Common myeloid progenitor, CD34-positive (primary cell): ENCODE measurements around the gene KRTAP5-7.

Experiments
- CTCF ChIA-PET: fragments of 350-600 bp; sonication (Branson Sonifier 250); formaldehyde crosslinking; loops from one replicate; lab custom pipeline; 2021; ENCODE audit warnings: antibody characterized with exemption; lab: Charles Lee
- POLR2A ChIA-PET: fragments of 350-600 bp; sonication (Branson Sonifier 250); formaldehyde crosslinking; loops from one replicate; lab custom pipeline; 2021; ENCODE audit warnings: antibody characterized with exemption; lab: Charles Lee
- DNase-seq, 3 donors: peaks; one replicate each; pipeline versions ENCODE4 v3.0.0 to v3.0.0-alpha.2; 2013
- H3K27ac ChIP-seq, 2 experiments: 1 replicate in 1 of 2; 2 replicates in 1 of 2; pipeline ENCODE4 v1.7.0; 2013; ENCODE audit warnings: inconsistent platforms in 2 of 2, low read length in 2 of 2, mild to moderate bottlenecking in 2 of 2, low read depth in 1 of 2, moderate library complexity in 1 of 2; ENCODE audit not compliant: severe bottlenecking in 2 of 2, insufficient read depth in 1 of 2, poor library complexity in 1 of 2
- H3K27me3 ChIP-seq, 5 experiments: replicated peaks in 2 of 5; 1 replicate in 3 of 5; 2 replicates in 2 of 5; pipeline versions ENCODE4 v1.6.1 to v1.7.0; 2013; ENCODE audit warnings: low read length in 4 of 5, mild to moderate bottlenecking in 2 of 5, moderate library complexity in 2 of 5, inconsistent platforms in 1 of 5; ENCODE audit not compliant: insufficient read depth in 5 of 5, control insufficient read depth in 4 of 5
- H3K36me3 ChIP-seq, 4 experiments: 1 replicate in 2 of 4; 2 replicates in 2 of 4; pipeline versions ENCODE4 v1.6.1 to v1.7.0; 2013; ENCODE audit warnings: low read length in 3 of 4, control low read depth in 1 of 4, mild to moderate bottlenecking in 1 of 4; ENCODE audit not compliant: control insufficient read depth in 4 of 4, insufficient read depth in 4 of 4
- H3K4me1 ChIP-seq, 4 experiments: 1 replicate in 3 of 4; 2 replicates in 1 of 4; pipeline versions ENCODE4 v1.6.1 to v1.7.1; 2013; ENCODE audit warnings: low read length in 3 of 4, mild to moderate bottlenecking in 3 of 4, control low read depth in 1 of 4, inconsistent platforms in 1 of 4, moderate library complexity in 1 of 4; ENCODE audit not compliant: control insufficient read depth in 4 of 4, insufficient read depth in 4 of 4; ENCODE audit errors: control extremely low read depth in 1 of 4
- H3K4me3 ChIP-seq, 7 experiments: 1 replicate in 4 of 7; 2 replicates in 3 of 7; pipeline versions ENCODE4 v1.5.1 to v1.7.0; 2013; ENCODE audit warnings: mild to moderate bottlenecking in 7 of 7, low read length in 6 of 7, moderate library complexity in 6 of 7, inconsistent platforms in 2 of 7, low read depth in 2 of 7, control low read depth in 1 of 7; ENCODE audit not compliant: insufficient read depth in 4 of 7, control insufficient read depth in 1 of 7; ENCODE audit errors: extremely low read depth in 1 of 7
- H3K9me3 ChIP-seq, 5 experiments: 1 replicate in 4 of 5; 2 replicates in 1 of 5; pipeline versions ENCODE4 v1.6.1 to v1.7.1; 2013; ENCODE audit warnings: low read length in 4 of 5, mild to moderate bottlenecking in 2 of 5, inconsistent platforms in 1 of 5, low read depth in 1 of 5, moderate library complexity in 1 of 5; ENCODE audit not compliant: control insufficient read depth in 4 of 5, insufficient read depth in 2 of 5; ENCODE audit errors: control extremely low read depth in 1 of 5
- WGBS: methylation state at CpG from one replicate; pipeline ENCODE4 v1.1.5; 2013; ENCODE audit not compliant: insufficient coverage; 5-methylcytosine and 5-hydroxymethylcytosine counted together

KRTAP5-7 gene

DNA sequence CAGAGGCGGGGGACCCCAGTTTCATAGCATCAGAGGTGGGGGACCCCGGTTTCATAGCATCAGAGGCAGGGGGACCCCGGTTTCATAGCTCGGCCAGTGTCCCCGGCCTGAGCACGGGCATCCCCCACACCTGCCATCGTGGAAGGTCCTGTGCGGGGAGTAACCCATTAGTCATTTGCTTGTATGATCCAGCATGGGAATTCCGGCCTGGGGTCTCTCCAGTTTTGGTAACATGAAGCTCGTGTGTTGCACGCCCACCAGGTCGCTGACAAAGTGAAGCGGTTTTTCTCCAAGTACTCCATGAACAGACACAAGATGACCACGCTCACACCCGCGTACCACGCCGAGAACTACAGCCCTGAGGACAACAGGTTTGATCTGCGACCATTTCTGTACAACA is 29.0 kb upstream of the KRTAP5-7 start:
- WGBS: 97% methylated on average over 19 of the region's 19 CpGs
- CTCF ChIA-PET: no interaction called here
- no peak for DNase-seq
- Histone ChIP-seq H3K27me3 (no peaks in the 10 kb centered on the region), H3K4me3 (no peak overlapping the region), H3K36me3 (peaks cover 20 to 83% (median 63%) of the 10 kb centered on the region in 4 experiments), H3K9me3 (no peaks in the 10 kb centered on the region), H3K27ac (no peak overlapping the region), H3K4me1 (no peaks in the 10 kb centered on the region)
- POLR2A ChIA-PET: no interaction called here

DNA sequence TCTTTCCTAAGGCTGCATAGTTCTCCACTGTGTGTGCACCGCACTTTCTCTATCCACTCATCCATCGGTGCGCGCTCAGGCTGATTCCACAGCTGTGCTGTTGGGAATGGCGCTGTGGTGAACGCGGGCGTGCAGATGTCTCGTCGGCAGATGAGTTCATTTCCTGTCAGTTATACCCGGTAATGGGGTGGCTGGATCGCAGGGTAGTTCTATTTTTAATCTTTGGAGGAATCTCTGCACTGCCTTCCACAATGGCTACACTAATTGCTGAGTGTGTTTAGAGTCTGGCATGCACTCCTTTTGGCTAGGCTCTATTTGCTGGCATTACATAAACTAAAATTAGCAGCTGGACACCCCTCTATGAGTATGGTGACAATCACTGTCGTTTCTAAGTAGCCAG is 27.9 kb upstream of the KRTAP5-7 start:
- H3K27ac ChIP-seq: no peak overlapping the region
- 95% methylated on average over 10 of the region's 13 CpGs for WGBS

DNA sequence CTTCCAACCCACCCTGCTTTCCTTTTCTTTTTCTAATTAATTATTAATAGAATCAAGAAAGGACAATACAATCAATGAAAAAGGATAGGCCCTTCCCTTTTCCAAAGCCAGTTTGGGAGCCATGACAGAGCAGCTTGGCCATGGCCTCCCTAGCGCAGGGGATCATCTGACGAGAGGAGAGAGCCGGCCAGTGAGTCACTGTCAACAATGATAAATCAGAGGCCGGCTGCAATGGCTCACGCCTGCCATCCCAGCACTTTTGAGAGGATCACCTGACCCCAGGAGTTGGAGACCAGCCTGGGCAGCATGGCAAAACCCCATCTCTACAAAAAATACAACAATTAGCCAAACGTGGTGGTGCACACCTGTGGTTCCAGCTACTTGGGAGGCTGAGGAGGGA is 27.5 kb upstream of the KRTAP5-7 start:
- ChIA-PET POLR2A (no interaction called here), CTCF (no interaction called here)
- Histone ChIP-seq H3K36me3 (peaks cover 18 to 86% (median 60%) of the 10 kb centered on the region in 4 experiments), H3K4me3 (no peak overlapping the region), H3K27ac (no peak overlapping the region), H3K27me3 (no peaks in the 10 kb centered on the region), H3K9me3 (no peaks in the 10 kb centered on the region), H3K4me1 (no peaks in the 10 kb centered on the region)
- no peak for DNase-seq
- 98% methylated on average over 5 of the region's 6 CpGs for WGBS

More for the DNA sequence above, 27.9 kb upstream of the KRTAP5-7 start:
- ChIA-PET CTCF (no interaction called here), POLR2A (no interaction called here)
- Histone ChIP-seq H3K36me3 (peaks cover 18 to 85% (median 62%) of the 10 kb centered on the region in 4 experiments), H3K9me3 (no peaks in the 10 kb centered on the region), H3K4me1 (no peaks in the 10 kb centered on the region), H3K27me3 (no peaks in the 10 kb centered on the region), H3K4me3 (no peak overlapping the region)
- DNase-seq: peak in 2 of 3 donors; percentile 7 to 21

DNA sequence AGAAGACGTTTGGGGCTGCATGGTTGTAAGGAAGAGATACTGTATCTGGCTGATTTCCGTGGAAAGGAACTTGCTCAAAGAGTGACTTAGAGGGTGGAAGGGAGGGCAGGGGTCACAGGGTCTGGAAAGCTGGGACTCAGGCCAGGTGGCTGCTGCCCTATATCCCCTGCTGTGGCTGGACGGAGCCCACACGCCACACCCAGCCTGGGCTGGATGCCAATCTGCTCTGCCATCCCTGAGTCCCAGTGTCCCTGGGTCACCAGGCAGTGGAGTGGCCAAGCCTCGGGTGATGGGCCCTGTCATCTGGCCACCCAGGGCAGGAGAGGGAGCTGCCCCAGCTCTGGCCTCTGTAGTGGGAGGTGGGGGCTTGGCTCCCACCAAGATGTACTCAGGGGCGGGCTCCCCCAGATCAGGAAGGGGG is 26.5 kb upstream of the KRTAP5-7 start:
- ChIA-PET POLR2A (no interaction called here), CTCF (no interaction called here)
- no peak for DNase-seq
- no peak overlapping the region for H3K4me3 ChIP-seq
- no peak overlapping the region for H3K27ac ChIP-seq
- no peaks in the 10 kb centered on the region for H3K27me3 ChIP-seq
- H3K36me3 ChIP-seq: peaks cover 18 to 79% (median 57%) of the 10 kb centered on the region in 4 experiments
- H3K9me3 ChIP-seq: no peaks in the 10 kb centered on the region
- 80% methylated on average over 5 of the region's 6 CpGs for WGBS
- H3K4me1 ChIP-seq: no peaks in the 10 kb centered on the region

- Histone ChIP-seq H3K27ac (no peak overlapping the region), H3K36me3 (peaks cover 12 to 78% (median 53%) of the 10 kb centered on the region in 4 experiments), H3K27me3 (no peaks in the 10 kb centered on the region), H3K4me3 (no peak overlapping the region), H3K4me1 (no peaks in the 10 kb centered on the region), H3K9me3 (no peaks in the 10 kb centered on the region)
- DNase-seq: no peak
- ChIA-PET POLR2A (interaction anchor here (0.7 kb wide), 1 partner anchor 428 kb away, joined by 6 read pairs; the partner anchor contains the start of gene RNF121), CTCF (interaction anchor here (0.6 kb wide), 1 partner anchor 424 kb away, joined by 3 read pairs; no protein-coding TSS in a partner anchor)
- over 99% methylated on average over 27 of the region's 30 CpGs for WGBS
Observed at GRCh38 chr11:71501071-71501985, 25.7 kb upstream of the KRTAP5-7 start.

DNA sequence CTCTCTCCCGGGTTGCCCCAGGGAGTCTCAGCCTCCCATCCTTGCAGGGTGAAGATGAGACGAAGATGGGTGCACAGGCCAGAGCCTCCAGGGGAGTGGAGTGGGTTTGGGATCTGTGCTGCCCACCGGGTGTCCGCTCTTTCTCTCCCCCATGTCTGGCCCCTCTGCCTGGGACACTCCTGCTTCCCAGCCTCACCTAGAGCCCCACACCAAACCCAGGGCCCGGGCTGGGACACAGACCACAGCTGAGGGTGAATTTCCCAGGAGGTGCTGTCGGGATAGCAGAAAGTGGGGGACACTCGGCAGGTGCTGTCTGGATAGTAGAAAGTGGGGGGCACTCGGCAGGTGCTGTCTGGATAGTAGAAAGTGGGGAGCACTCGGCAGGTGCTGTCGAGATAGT is 25.0 kb upstream of the KRTAP5-7 start:
- ChIA-PET CTCF (interaction anchor here (0.6 kb wide), 1 partner anchor 425 kb away, joined by 3 read pairs; no protein-coding TSS in a partner anchor), POLR2A (interaction anchor here (0.7 kb wide), 1 partner anchor 427 kb away, joined by 6 read pairs; the partner anchor contains the start of gene RNF121)
- Histone ChIP-seq H3K4me1 (no peaks in the 10 kb centered on the region), H3K9me3 (peaks cover 0 to 1% (median 0%) of the 10 kb centered on the region in 5 experiments), H3K27me3 (no peaks in the 10 kb centered on the region), H3K27ac (no peak overlapping the region), H3K4me3 (no peak overlapping the region), H3K36me3 (peaks cover 10 to 72% (median 48%) of the 10 kb centered on the region in 4 experiments)
- WGBS: 97% methylated on average over 8 of the region's 10 CpGs
- no peak for DNase-seq

DNA sequence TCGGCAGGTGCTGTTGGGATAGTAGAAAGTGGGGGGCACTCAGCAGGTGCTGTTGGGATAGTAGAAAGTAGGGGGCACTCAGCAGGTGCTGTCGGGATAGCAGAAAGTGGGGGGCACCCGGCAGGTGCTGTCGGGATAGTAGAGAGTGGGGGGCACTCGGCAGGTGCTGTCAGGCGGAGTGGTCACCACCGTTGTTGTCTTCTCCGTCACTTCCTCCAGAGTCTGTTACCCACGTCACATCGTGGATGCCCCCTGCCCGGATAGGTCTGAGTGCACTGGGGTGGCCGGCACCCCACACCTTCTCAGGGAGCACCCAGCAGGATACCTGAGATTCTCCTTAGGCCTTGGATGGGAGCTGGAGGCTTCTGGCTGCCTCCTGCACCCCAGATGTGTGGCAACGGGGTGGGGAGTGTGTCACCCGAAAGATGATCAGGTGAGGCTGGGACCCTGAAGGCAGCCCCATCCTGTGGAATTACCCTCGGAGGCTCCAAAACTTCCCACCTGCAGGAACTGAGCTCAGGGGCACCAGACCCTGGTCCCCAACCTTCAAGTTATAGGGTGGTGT is 24.1 kb upstream of the KRTAP5-7 start:
- Histone ChIP-seq H3K4me1 (no peaks in the 10 kb centered on the region), H3K27me3 (no peaks in the 10 kb centered on the region), H3K9me3 (peaks cover 0 to 8% (median 0%) of the 10 kb centered on the region in 5 experiments), H3K36me3 (peaks cover 7 to 66% (median 39%) of the 10 kb centered on the region in 4 experiments), H3K27ac (no peak overlapping the region), H3K4me3 (no peak overlapping the region)
- ChIA-PET CTCF (no interaction called here), POLR2A (no interaction called here)
- DNase-seq: no peak
- WGBS: 93% methylated on average over 12 of the region's 15 CpGs
